GM12801 (cell line): ENCODE results near the gene TBK1.

Experiments used
- TF ChIP-seq, protein P1 (sequence below): IDR thresholded peaks from one replicate; pipeline ENCODE4 v1.5.1; 2011; ENCODE audit warnings: control low read depth; ENCODE audit not compliant: insufficient read length; ENCODE audit errors: extremely low read depth

TBK1 gene

DNA sequence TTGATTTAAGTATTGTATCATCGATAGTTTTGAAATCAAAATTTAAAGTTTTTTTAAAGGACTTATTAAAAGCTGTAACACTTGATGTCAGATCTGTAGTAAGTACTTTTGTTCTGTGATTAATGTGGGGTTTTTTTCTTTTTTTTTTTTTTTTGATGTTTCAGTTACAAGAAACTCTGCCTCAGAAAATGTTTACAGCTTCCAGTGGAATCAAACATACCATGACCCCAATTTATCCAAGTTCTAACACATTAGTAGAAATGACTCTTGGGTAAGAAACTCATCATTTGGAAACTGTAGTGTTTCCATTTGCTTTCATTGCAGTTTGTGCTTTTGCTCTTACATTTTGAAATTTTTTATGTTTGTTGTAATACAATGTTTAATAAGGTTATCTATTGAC is 45.6 kb downstream of the TBK1 start:
- TF ChIP-seq, protein P1, sequence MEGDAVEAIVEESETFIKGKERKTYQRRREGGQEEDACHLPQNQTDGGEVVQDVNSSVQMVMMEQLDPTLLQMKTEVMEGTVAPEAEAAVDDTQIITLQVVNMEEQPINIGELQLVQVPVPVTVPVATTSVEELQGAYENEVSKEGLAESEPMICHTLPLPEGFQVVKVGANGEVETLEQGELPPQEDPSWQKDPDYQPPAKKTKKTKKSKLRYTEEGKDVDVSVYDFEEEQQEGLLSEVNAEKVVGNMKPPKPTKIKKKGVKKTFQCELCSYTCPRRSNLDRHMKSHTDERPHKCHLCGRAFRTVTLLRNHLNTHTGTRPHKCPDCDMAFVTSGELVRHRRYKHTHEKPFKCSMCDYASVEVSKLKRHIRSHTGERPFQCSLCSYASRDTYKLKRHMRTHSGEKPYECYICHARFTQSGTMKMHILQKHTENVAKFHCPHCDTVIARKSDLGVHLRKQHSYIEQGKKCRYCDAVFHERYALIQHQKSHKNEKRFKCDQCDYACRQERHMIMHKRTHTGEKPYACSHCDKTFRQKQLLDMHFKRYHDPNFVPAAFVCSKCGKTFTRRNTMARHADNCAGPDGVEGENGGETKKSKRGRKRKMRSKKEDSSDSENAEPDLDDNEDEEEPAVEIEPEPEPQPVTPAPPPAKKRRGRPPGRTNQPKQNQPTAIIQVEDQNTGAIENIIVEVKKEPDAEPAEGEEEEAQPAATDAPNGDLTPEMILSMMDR, result no peak

DNA sequence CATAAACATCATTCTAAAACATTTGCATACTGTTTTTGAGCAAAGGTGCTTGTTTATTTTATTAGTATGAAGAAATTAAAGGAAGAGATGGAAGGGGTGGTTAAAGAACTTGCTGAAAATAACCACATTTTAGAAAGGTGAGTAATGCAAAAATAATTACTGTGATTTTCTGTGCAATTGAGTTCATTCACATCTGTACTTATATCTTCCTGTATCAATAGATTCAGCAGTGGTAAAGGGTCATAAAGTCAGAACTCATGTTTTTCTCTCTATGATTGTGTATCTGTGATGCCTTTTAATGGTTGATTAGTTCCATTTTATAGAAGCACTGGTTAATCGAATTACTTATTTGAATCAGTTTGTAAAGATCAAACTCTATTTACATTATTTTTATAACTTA is 46.0 kb downstream of the TBK1 start:
- TF ChIP-seq, protein P1, result no peak

DNA sequence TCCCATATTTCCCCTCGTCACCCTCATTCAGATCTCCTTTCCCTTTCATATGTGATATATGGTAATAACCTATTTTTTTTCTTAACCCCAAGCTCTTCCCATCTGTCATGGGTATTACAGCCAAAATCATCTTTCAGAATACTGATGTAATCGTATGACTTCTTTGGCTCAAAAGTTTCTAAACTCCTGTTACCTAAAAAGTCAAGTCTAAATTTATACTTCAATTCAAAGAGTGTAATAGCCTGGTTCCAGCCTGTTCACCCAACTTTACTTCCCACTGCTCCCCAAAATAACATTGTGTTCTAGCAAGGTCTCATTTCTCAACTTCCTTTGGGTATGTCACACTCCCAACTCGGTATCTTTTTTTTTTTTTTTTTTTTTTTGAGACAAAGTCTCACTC is 48.5 kb downstream of the TBK1 start:
- TF ChIP-seq, protein P1, result no peak

DNA sequence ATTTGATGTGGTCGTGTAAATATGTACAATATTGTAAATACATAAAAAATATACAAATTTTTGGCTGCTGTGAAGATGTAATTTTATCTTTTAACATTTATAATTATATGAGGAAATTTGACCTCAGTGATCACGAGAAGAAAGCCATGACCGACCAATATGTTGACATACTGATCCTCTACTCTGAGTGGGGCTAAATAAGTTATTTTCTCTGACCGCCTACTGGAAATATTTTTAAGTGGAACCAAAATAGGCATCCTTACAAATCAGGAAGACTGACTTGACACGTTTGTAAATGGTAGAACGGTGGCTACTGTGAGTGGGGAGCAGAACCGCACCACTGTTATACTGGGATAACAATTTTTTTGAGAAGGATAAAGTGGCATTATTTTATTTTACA is 49.6 kb downstream of the TBK1 start:
- TF ChIP-seq, protein P1, result no peak

DNA sequence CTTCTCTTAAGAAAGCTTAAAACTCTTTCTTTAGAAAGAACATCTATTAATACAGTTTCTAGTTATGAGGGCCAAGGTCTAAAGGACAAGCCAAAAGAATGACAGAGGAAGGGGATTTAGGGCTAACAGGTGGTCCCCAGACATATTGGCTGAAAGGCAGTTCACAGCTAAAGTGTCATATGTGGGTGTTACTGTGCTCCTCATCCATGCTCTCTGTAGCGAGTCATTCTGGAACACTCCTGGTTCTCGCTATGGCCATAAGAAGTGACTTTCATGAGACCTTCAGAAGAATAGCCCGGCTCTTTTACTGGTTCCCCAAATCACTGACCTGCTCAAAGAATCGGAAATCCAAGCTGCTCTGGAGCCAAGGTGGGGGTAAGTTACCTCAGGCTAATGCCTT is 55.0 kb downstream of the TBK1 start:
- TF ChIP-seq, protein P1, result no peak

DNA sequence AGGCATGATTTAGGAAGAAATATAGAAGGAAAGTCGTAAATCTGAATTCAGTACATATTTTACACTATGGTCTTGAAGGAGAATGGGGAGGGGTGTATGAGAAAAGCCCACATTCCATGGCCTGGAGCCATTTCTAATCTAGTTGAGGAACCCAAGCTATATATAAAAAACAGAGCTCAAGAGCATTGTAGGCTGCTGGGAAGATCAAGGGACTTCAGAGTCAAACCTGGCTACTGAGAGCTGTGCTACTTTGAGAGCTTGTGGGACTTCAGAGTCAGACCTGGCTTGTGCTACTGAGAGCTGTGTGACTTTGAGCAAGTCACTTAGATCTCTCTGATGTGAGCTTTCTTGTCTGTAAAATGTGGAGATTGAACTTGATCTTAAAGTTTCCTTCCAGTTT is 58.7 kb downstream of the TBK1 start:
- TF ChIP-seq, protein P1, result no peak

DNA sequence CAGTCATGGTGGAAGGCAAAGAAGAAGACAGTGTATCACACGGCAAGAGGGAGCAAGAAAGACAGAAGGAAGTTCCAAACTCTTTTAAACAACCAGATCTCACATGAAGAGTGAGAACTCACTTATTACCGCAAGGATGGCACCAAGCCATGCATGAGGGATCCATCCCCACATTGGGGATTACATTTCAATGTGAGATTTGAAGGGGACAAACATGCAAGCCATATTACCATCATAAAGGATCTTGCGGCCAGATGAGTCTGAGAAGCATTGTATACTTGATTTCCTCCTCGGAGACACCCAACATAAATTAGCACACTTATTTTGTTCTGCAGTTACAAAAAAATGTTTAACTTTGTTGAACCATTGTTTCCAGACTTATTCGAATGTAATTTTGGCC is 66.5 kb downstream of the TBK1 start:
- TF ChIP-seq, protein P1, result no peak

DNA sequence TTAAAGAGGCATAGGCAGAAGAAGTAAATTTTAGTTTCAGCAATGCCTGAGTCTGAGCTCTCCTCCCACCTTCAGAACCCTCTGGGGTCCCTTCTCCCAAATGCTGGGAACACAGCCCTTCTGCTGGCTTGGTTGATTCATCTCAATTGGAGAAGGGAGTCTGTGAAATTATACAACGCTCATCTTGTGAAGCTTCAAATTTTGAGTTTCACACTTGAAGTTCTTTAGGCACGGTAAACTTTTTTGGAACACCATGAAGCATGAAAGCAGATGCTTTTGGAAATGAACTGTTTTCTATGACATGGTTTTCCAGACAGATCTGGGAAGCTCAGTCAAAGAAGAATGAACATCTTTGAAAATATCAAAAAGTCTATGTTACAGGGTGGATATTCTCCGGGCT is 69.9 kb downstream of the TBK1 start:
- TF ChIP-seq, protein P1, result no peak
